Gastrocnemius medialis (tissue), 4 donors: ENCODE results near the gene CCR4. TPM values are rescaled to one million over a fixed set of nuclear protein-coding genes. Genes with fewer than 3 reads are reported as not detected.

Source experiments
- ATAC-seq, 2 donors: fragments of 150-250 bp; one replicate each; pipeline ENCODE4 v1.9.1; 2016
- DNase-seq, 2 donors: peaks; one replicate each; pipeline ENCODE4 v3.0.0-alpha.2; 2019
- H3K27ac ChIP-seq, 4 donors: fragments of 200-600 bp; sonication (generic); 1 replicate in 1 of 4; 2 replicates in 3 of 4; pipeline ENCODE4 v1.5.1; 2016 to 2018; ENCODE audit warnings: mild to moderate bottlenecking in 2 of 4, moderate library complexity in 1 of 4
- H3K27me3 ChIP-seq, 3 donors: fragments of 200-600 bp; sonication (generic) in 2 of 3; 1 replicate in 1 of 3; 2 replicates in 2 of 3; pipeline versions ENCODE4 v1.5.1 to v1.6.0; 2016 to 2019; ENCODE audit warnings: mild to moderate bottlenecking in 1 of 3, moderate library complexity in 1 of 3
- H3K36me3 ChIP-seq, 2 donors: fragments of 200-600 bp; sonication (generic) in 1 of 2; one replicate each; pipeline ENCODE4 v1.5.1; 2017 to 2018
- H3K4me1 ChIP-seq, 2 donors: fragments of 200-600 bp; sonication (generic) in 1 of 2; one replicate each; pipeline ENCODE4 v1.5.1; 2016 to 2017; ENCODE audit warnings: mild to moderate bottlenecking in 2 of 2
- H3K4me3 ChIP-seq, 4 donors: fragments of 200-600 bp; sonication (generic) in 3 of 4; 1 replicate in 1 of 4; 2 replicates in 3 of 4; pipeline ENCODE4 v1.5.1; 2016 to 2019; ENCODE audit warnings: mild to moderate bottlenecking in 2 of 4
- H3K9me3 ChIP-seq, 3 donors: fragments of 200-600 bp; sonication (generic) in 2 of 3; 1 replicate in 1 of 3; 2 replicates in 2 of 3; pipeline ENCODE4 v1.5.1; 2016 to 2019
- CTCF ChIP-seq, 5 experiments: fragments of 450-650 bp in 3 of 5; fragments of 200-600 bp in 2 of 5; sonication (generic) in 2 of 5; IDR thresholded peaks in 4 of 5; conservative IDR thresholded peaks in 1 of 5; 1 replicate in 4 of 5; 2 replicates in 1 of 5; pipeline ENCODE4 v1.5.1; 2016 to 2019; ENCODE audit warnings: antibody characterized with exemption in 5 of 5, mild to moderate bottlenecking in 3 of 5, moderate library complexity in 3 of 5
- POLR2A ChIP-seq, 2 donors: fragments of 450-650 bp; IDR thresholded peaks; one replicate each; pipeline ENCODE4 v1.6.1; 2017; ENCODE audit warnings: antibody characterized with exemption in 2 of 2, mild to moderate bottlenecking in 2 of 2, moderate library complexity in 2 of 2
- in situ Hi-C, 4 donors: fragments of 200-750 bp; cut with MboI; loops; one replicate each; pipeline versions ENCODE4 v1.15.0 to v1.8.0; 2017; ENCODE audit warnings: low sequenced_read_pairs in 4 of 4
- intact Hi-C: fragments of 100-400 bp; cut with DNase I; formaldehyde crosslinking; loops from one replicate; pipeline ENCODE4 v1.15.1; 2023; ENCODE audit warnings: low total_unique reads
- total RNA-seq, 4 donors: library from RNA; depleted of rRNA; stranded (reverse); fragments of >200 nt; gene quantifications; one replicate each; pipeline versions ENCODE4 v1.1.0 to v1.2.3, GENCODE V29; 2016

The CCR4 gene
- total RNA-seq, 4 donors from 2014 or later = 0.07 TPM; not detected in 3

- DNase-seq (no peak), ATAC-seq (no peak)
- no peak overlapping the region for H3K27ac ChIP-seq
- no peaks in the 10 kb centered on the region for H3K36me3 ChIP-seq
- no peaks in the 10 kb centered on the region for H3K4me1 ChIP-seq
- intact Hi-C loops = no loop called here
- TF ChIP-seq CTCF (IDR thresholded peaks at IDR 0.05 in 4 of 5, conservative IDR thresholded peaks at IDR 0.05 in 1 of 5) (no peak), POLR2A (IDR thresholded peaks at IDR 0.05) (no peak)
- H3K4me3 ChIP-seq = no peak overlapping the region
- no peaks in the 10 kb centered on the region for H3K9me3 ChIP-seq
- in situ Hi-C loops = no loop called here
- H3K27me3 ChIP-seq = no peaks in the 10 kb centered on the region
Measured at GRCh38 chr3:32952369-32953077, 1.1 kb downstream of the CCR4 start.

- no peaks in the 10 kb centered on the region for H3K27me3 ChIP-seq
- H3K4me3 ChIP-seq = no peak overlapping the region
- DNase-seq = no peak
- no peaks in the 10 kb centered on the region for H3K4me1 ChIP-seq
- no peak for ATAC-seq
- TF ChIP-seq CTCF (IDR thresholded peaks at IDR 0.05 in 4 of 5, conservative IDR thresholded peaks at IDR 0.05 in 1 of 5) (no peak), POLR2A (IDR thresholded peaks at IDR 0.05) (no peak)
- H3K9me3 ChIP-seq = no peaks in the 10 kb centered on the region
- intact Hi-C loops = no loop called here
- H3K36me3 ChIP-seq = no peaks in the 10 kb centered on the region
- H3K27ac ChIP-seq = no peak overlapping the region
- in situ Hi-C loops = no loop called here
Measured at GRCh38 chr3:32954506-32954905, 3.1 kb downstream of the CCR4 start.

GRCh38 chr3:32956750-32957570, 5.5 kb downstream of the CCR4 start:
- in situ Hi-C loops = no loop called here
- Histone ChIP-seq H3K27me3 (no peaks in the 10 kb centered on the region), H3K4me1 (no peaks in the 10 kb centered on the region), H3K4me3 (no peak overlapping the region), H3K27ac (no peak overlapping the region), H3K36me3 (no peaks in the 10 kb centered on the region), H3K9me3 (no peaks in the 10 kb centered on the region)
- no peak for TF ChIP-seq CTCF (IDR thresholded peaks at IDR 0.05 in 4 of 5, conservative IDR thresholded peaks at IDR 0.05 in 1 of 5)
- no peak for TF ChIP-seq POLR2A (IDR thresholded peaks at IDR 0.05)
- intact Hi-C loops = no loop called here
- ATAC-seq (no peak), DNase-seq (no peak)

GRCh38 chr3:32958509-32958908, 7.1 kb downstream of the CCR4 start:
- Histone ChIP-seq H3K4me3 (no peak overlapping the region), H3K4me1 (no peaks in the 10 kb centered on the region), H3K9me3 (no peaks in the 10 kb centered on the region), H3K27ac (no peak overlapping the region), H3K27me3 (no peaks in the 10 kb centered on the region), H3K36me3 (no peaks in the 10 kb centered on the region)
- in situ Hi-C loops (no loop called here), intact Hi-C loops (no loop called here)
- TF ChIP-seq POLR2A (IDR thresholded peaks at IDR 0.05) = no peak
- no peak for TF ChIP-seq CTCF (IDR thresholded peaks at IDR 0.05 in 4 of 5, conservative IDR thresholded peaks at IDR 0.05 in 1 of 5)
- ATAC-seq (no peak), DNase-seq (no peak)
